ENCODE measurements around the gene EPB41L3.

EPB41L3 gene

DNA sequence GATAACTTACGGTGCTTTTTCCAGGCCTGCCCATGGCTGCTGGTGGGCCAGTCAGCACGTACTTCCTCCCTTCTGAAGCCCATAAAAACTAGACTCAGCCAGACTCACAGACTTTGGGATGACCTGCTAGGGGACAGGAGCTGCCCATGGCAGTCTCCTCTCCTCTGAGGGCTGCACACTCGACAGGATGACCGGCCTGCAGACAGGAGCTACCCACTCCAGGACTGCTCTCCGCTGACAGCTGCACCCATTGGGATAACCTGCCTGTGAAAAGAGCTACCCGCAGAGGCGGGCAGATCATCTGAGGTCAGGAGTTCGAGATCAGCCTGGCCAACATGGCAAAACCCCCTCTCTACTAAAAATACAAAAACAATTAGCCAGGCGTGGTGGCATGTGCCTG lies 75.4 kb downstream of the EPB41L3 start:
- TF ChIP-seq, protein P1, sequence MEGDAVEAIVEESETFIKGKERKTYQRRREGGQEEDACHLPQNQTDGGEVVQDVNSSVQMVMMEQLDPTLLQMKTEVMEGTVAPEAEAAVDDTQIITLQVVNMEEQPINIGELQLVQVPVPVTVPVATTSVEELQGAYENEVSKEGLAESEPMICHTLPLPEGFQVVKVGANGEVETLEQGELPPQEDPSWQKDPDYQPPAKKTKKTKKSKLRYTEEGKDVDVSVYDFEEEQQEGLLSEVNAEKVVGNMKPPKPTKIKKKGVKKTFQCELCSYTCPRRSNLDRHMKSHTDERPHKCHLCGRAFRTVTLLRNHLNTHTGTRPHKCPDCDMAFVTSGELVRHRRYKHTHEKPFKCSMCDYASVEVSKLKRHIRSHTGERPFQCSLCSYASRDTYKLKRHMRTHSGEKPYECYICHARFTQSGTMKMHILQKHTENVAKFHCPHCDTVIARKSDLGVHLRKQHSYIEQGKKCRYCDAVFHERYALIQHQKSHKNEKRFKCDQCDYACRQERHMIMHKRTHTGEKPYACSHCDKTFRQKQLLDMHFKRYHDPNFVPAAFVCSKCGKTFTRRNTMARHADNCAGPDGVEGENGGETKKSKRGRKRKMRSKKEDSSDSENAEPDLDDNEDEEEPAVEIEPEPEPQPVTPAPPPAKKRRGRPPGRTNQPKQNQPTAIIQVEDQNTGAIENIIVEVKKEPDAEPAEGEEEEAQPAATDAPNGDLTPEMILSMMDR (IDR thresholded peaks at IDR 0.05) = no peak

DNA sequence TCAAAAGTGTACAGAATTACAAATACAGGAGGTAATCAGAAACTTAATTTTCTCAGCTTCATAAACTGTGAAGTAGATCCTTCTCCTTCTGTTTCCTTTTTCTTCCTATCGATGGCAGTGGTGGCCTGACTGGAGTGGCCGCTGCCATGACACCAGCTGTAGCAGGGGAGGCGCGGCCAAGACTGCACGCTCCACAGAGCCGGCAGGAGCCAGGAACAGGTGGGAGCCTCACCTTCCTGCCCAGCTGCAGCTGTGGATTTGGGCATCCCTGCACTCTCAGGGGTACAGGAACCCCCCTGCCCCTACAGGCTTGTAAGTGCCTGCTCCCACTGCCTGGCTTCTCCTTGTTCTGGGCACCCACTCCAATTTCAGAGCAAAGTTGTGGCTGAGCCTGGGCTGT lies 76.1 kb downstream of the EPB41L3 start:
- TF ChIP-seq, protein P1 (IDR thresholded peaks at IDR 0.05) = no peak

DNA sequence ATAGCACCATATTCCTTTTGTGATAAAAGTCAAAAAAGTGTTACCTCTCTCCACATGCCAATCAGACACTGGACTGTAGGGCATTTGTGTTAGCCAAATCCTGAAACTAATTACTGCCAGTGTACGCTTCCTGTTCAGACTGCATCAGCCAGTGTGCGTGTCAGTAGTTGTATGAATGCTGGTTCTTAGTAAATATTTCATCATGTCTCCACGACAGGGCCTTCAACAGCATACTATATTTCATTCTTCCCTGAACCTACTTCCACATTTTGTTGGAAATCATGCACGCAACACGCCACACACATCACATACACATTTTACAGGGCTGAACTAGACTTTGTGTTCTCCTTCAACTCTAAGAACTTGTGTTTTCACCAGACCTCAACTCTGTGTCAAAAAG lies 77.5 kb downstream of the EPB41L3 start:
- TF ChIP-seq, protein P1 (IDR thresholded peaks at IDR 0.05) = no peak

GRCh38 chr18:5464251-5464650 lies 79.5 kb downstream of the EPB41L3 start:
- TF ChIP-seq, protein P1 (IDR thresholded peaks at IDR 0.05) = no peak

DNA sequence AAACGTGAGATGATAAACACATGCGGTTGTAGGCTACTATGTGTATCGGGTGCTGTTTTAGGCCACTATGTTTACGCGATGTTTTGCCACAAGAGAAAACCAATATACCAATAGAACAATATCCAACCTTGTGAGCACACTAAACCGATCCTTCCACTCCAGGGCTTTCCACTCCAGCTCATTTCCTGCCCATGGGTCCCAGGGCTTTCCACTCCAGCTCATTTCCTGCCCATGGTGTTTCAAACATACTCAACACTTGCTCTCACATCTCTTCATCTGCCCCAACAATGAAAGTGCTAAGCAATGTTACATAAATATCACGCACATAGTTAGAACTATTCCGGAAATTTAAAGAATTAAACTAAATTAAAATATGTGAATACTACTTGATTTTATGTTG lies 80.0 kb downstream of the EPB41L3 start:
- TF ChIP-seq, protein P1 (IDR thresholded peaks at IDR 0.05) = no peak

- TF ChIP-seq, protein P1 (IDR thresholded peaks at IDR 0.05) = no peak
These were observed 80.4 kb downstream of the EPB41L3 start for GRCh38 chr18:5463390-5463789.

DNA sequence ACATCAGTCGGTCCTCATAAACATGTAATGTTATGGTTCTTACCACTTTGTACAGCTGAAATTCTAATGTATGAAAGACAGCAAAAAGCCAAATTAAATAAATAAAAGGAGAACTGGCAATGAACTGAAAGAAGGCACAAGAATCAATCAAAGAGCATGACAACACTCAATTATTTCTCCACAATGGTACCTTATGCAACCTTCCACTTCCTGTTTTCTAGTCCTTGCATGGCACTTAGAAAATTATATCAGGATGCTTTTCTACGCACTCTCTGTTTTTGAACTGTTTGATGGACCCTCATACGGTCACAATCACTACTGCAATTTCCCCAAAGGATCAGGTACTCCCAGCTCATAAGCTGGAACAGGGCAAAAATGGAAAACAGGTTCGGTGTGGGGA lies 81.6 kb downstream of the EPB41L3 start:
- TF ChIP-seq, protein P1 (IDR thresholded peaks at IDR 0.05) = no peak

DNA sequence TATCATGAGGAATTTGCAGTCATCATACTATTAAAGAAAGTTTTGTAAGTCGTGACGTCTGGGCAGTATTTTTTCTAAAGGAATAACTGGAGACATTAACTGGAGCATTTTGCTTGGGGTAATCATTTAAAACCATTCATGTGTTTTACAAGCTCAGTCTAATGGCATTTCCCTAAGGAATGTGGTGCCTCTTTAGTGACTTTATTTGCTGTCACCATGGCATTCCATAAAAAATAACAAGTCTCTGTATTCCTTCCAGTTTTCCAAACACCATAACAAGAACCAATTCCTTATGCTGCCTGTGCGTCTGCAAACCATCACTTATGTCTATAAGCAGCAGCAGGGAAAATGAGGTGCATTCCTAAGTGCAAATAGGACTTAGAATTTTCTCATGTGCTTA lies 82.8 kb downstream of the EPB41L3 start:
- TF ChIP-seq, protein P1 (IDR thresholded peaks at IDR 0.05) = no peak

Data from LNCAP (cell line).